CD4-positive, alpha-beta T cell treated with Interleukin-10 for 1 hour (primary cell): Measurements from ENCODE around the gene NDUFAB1.
A peak's percentile ranks its signal among the peaks of the same experiment; 100 is the strongest.
"Not testable (repeated sequence)": the region's sequence is repeated elsewhere in the genome, so short reads cannot be mapped to it uniquely, and the experiment has no call there.

ENCODE experiments used
- DNase-seq: peaks from one replicate; pipeline ENCODE4 v3.0.0-alpha.2; 2020

NDUFAB1 gene

GRCh38 chr16:23595951-23596720, at the start of gene NDUFAB1:
NDUFAB1 (minus strand) TSS chr16:23596316; CDS start chr16:23596290, 26 bp downstream.
- peak; percentile 92 for DNase-seq

- peak; percentile 0 for DNase-seq
Observed at GRCh38 chr16:23642246-23642774, 46.2 kb upstream of the NDUFAB1 start.

GRCh38 chr16:23640931-23641765, 45.0 kb upstream of the NDUFAB1 start, which contains the start of the genes DCTN5 and PALB2:
DCTN5 (plus strand) TSS chr16:23641466; CDS start chr16:23641543, 77 bp downstream.
PALB2 (minus strand) TSS chr16:23641310; CDS start chr16:23641157, 153 bp downstream.
- DNase-seq = peak; percentile 89

GRCh38 chr16:23640615-23640930, 44.5 kb upstream of the NDUFAB1 start:
- no peak for DNase-seq

GRCh38 chr16:23635958-23636357, 39.8 kb upstream of the NDUFAB1 start:
- no peak for DNase-seq

- no peak for DNase-seq
Observed at GRCh38 chr16:23634461-23635036, 38.4 kb upstream of the NDUFAB1 start.

- not testable (repeated sequence) for DNase-seq
Observed at GRCh38 chr16:23631874-23632273, 35.8 kb upstream of the NDUFAB1 start.

- no peak for DNase-seq
Observed at GRCh38 chr16:23629516-23629915, 33.4 kb upstream of the NDUFAB1 start.

- no peak for DNase-seq
Observed at GRCh38 chr16:23624092-23624491, 28.0 kb upstream of the NDUFAB1 start.

- DNase-seq = no peak
Observed at GRCh38 chr16:23615805-23616204, 19.7 kb upstream of the NDUFAB1 start.

GRCh38 chr16:23611936-23612335, 15.8 kb upstream of the NDUFAB1 start:
- DNase-seq = no peak

GRCh38 chr16:23610905-23611304, 14.8 kb upstream of the NDUFAB1 start:
- not testable (repeated sequence) for DNase-seq

GRCh38 chr16:23609929-23610328, 13.8 kb upstream of the NDUFAB1 start:
- DNase-seq = no peak

- no peak for DNase-seq
Observed at GRCh38 chr16:23608194-23608593, 12.1 kb upstream of the NDUFAB1 start.

GRCh38 chr16:23607726-23608125, 11.6 kb upstream of the NDUFAB1 start:
- DNase-seq = no peak

GRCh38 chr16:23597003-23597756, 1.1 kb upstream of the NDUFAB1 start:
- DNase-seq = peak; percentile 35

- no peak for DNase-seq
Observed at GRCh38 chr16:23595246-23595950, 718 bp downstream of the NDUFAB1 start.

GRCh38 chr16:23594186-23594585, 1.9 kb downstream of the NDUFAB1 start:
- DNase-seq = no peak

GRCh38 chr16:23590181-23590580, 5.9 kb downstream of the NDUFAB1 start:
- no peak for DNase-seq

GRCh38 chr16:23587726-23588125, 8.4 kb downstream of the NDUFAB1 start:
- DNase-seq = no peak

- DNase-seq = no peak
Observed at GRCh38 chr16:23584186-23585076, 11.7 kb downstream of the NDUFAB1 start.
